ENCODE measurements around the gene MRPL20. TPM values are rescaled to one million over a fixed set of nuclear protein-coding genes. Genes with fewer than 3 reads are reported as not detected.
"Not testable (repeated sequence)": the region's sequence is repeated elsewhere in the genome, so short reads cannot be mapped to it uniquely, and the experiment has no call there.

MRPL20 gene
- total and polyA plus RNA-seq, 2 donors (not counting 1 experiment from before 2014, with no cell fraction given), result 81.7 to 150 TPM

- Histone ChIP-seq H3K27ac (ENCODE audit: insufficient read depth, low read length) (no peak overlapping the region), H4K20me1 (ENCODE audit: control insufficient read depth, extremely low read depth, insufficient read depth, low read length) (no peaks in the 10 kb centered on the region), H3K79me2 (ENCODE audit: control insufficient read depth, insufficient read depth, low read length) (no peaks in the 10 kb centered on the region), H3K4me2 (ENCODE audit: extremely low read depth, insufficient read depth, low read length) (no peak overlapping the region), H3K36me3 (ENCODE audit: control insufficient read depth, insufficient read depth, low read length) (no peaks in the 10 kb centered on the region), H3K4me3 (replicated peaks in 1 of 4; ENCODE audit: control extremely low read depth in 1 of 4, insufficient read depth in 1 of 4, low read depth in 3 of 4, low read length in 4 of 4) (no peak overlapping the region), H3K27me3 (ENCODE audit: control insufficient read depth, insufficient read depth, low read length) (no peaks in the 10 kb centered on the region), H3K4me1 (ENCODE audit: control insufficient read depth, extremely low read depth, insufficient read depth, low read length) (no peaks in the 10 kb centered on the region), H2AFZ (ENCODE audit: low read length) (no peak overlapping the region), H3K9me3 (ENCODE audit: control insufficient read depth, insufficient read depth, low read depth, low read length) (no peaks in the 10 kb centered on the region), H3K9ac (ENCODE audit: insufficient read depth, low read length) (no peak overlapping the region)
- DNase-seq (ENCODE audit: low read depth in 2 of 2), result no peak
- no peak for TF ChIP-seq EZH2 (IDR thresholded peaks at IDR 0.05; ENCODE audit: low read length, missing control alignments)
- TF ChIP-seq, protein P1, sequence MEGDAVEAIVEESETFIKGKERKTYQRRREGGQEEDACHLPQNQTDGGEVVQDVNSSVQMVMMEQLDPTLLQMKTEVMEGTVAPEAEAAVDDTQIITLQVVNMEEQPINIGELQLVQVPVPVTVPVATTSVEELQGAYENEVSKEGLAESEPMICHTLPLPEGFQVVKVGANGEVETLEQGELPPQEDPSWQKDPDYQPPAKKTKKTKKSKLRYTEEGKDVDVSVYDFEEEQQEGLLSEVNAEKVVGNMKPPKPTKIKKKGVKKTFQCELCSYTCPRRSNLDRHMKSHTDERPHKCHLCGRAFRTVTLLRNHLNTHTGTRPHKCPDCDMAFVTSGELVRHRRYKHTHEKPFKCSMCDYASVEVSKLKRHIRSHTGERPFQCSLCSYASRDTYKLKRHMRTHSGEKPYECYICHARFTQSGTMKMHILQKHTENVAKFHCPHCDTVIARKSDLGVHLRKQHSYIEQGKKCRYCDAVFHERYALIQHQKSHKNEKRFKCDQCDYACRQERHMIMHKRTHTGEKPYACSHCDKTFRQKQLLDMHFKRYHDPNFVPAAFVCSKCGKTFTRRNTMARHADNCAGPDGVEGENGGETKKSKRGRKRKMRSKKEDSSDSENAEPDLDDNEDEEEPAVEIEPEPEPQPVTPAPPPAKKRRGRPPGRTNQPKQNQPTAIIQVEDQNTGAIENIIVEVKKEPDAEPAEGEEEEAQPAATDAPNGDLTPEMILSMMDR (conservative IDR thresholded peaks at IDR 0.05 in 1 of 2, IDR thresholded peaks at IDR 0.05 in 1 of 2; ENCODE audit: low read depth in 1 of 2, low read length in 2 of 2), result no peak
Observed at GRCh38 chr1:1455366-1455884, 48.3 kb upstream of the MRPL20 start.

GRCh38 chr1:1454286-1455056 lies 47.4 kb upstream of the MRPL20 start:
- DNase-seq (ENCODE audit: low read depth in 2 of 2); H2AFZ ChIP-seq (ENCODE audit: low read length); H4K20me1 ChIP-seq (ENCODE audit: control insufficient read depth, extremely low read depth, insufficient read depth, low read length); H3K9ac ChIP-seq (ENCODE audit: insufficient read depth, low read length); H3K9me3 ChIP-seq (ENCODE audit: control insufficient read depth, insufficient read depth, low read depth, low read length); H3K4me1 ChIP-seq (ENCODE audit: control insufficient read depth, extremely low read depth, insufficient read depth, low read length); H3K79me2 ChIP-seq (ENCODE audit: control insufficient read depth, insufficient read depth, low read length); H3K4me3 ChIP-seq (replicated peaks in 1 of 4; ENCODE audit: control extremely low read depth in 1 of 4, insufficient read depth in 1 of 4, low read depth in 3 of 4, low read length in 4 of 4); H3K4me2 ChIP-seq (ENCODE audit: extremely low read depth, insufficient read depth, low read length); H3K36me3 ChIP-seq (ENCODE audit: control insufficient read depth, insufficient read depth, low read length); H3K27ac ChIP-seq (ENCODE audit: insufficient read depth, low read length); H3K27me3 ChIP-seq (ENCODE audit: control insufficient read depth, insufficient read depth, low read length): not testable (repeated sequence)

DNA sequence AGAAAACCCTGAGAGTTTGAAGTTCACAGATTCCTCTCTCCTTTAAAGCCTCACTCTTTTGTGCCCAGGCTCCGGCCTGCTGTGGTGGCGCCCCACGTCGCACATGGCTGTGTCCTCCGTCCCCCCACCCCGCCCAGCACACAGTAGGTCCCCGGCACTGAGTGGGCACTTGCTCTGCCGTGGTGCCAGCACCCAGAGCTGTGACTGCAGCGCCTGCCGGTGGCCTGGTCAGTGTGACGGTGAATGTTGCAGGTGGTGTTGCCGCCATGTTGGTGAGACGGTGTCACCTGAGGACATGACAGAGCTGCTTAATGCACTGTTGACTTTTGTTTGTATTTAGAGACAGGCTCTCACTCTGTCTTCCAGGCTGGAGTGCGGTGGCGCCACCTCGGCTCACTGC lies 45.8 kb upstream of the MRPL20 start:
- H3K9me3 ChIP-seq (ENCODE audit: control insufficient read depth, insufficient read depth, low read depth, low read length), result no peaks in the 10 kb centered on the region
- no peak overlapping the region for H3K4me3 ChIP-seq (replicated peaks in 1 of 4; ENCODE audit: control extremely low read depth in 1 of 4, insufficient read depth in 1 of 4, low read depth in 3 of 4, low read length in 4 of 4)
- H3K36me3 ChIP-seq (ENCODE audit: control insufficient read depth, insufficient read depth, low read length), result no peaks in the 10 kb centered on the region
- no peak overlapping the region for H3K27ac ChIP-seq (ENCODE audit: insufficient read depth, low read length)
- no peak overlapping the region for H3K4me2 ChIP-seq (ENCODE audit: extremely low read depth, insufficient read depth, low read length)
- no peaks in the 10 kb centered on the region for H3K4me1 ChIP-seq (ENCODE audit: control insufficient read depth, extremely low read depth, insufficient read depth, low read length)
- H3K9ac ChIP-seq (ENCODE audit: insufficient read depth, low read length), result no peak overlapping the region
- H3K79me2 ChIP-seq (ENCODE audit: control insufficient read depth, insufficient read depth, low read length), result no peaks in the 10 kb centered on the region
- TF ChIP-seq, protein P1 (conservative IDR thresholded peaks at IDR 0.05 in 1 of 2, IDR thresholded peaks at IDR 0.05 in 1 of 2; ENCODE audit: low read depth in 1 of 2, low read length in 2 of 2), result no peak
- no peak for TF ChIP-seq EZH2 (IDR thresholded peaks at IDR 0.05; ENCODE audit: low read length, missing control alignments)
- H3K27me3 ChIP-seq (ENCODE audit: control insufficient read depth, insufficient read depth, low read length), result no peaks in the 10 kb centered on the region
- H4K20me1 ChIP-seq (ENCODE audit: control insufficient read depth, extremely low read depth, insufficient read depth, low read length), result no peaks in the 10 kb centered on the region
- no peak overlapping the region for H2AFZ ChIP-seq (ENCODE audit: low read length)
- no peak for DNase-seq (ENCODE audit: low read depth in 2 of 2)

GRCh38 chr1:1452365-1452739 lies 45.3 kb upstream of the MRPL20 start:
- not testable (repeated sequence) for H3K9me3 ChIP-seq (ENCODE audit: control insufficient read depth, insufficient read depth, low read depth, low read length)

More at GRCh38 chr1:1452365-1452739, 45.3 kb upstream of the MRPL20 start:
- not testable (repeated sequence) for H3K27ac ChIP-seq (ENCODE audit: insufficient read depth, low read length); H3K4me3 ChIP-seq (replicated peaks in 1 of 4; ENCODE audit: control extremely low read depth in 1 of 4, insufficient read depth in 1 of 4, low read depth in 3 of 4, low read length in 4 of 4); H3K4me2 ChIP-seq (ENCODE audit: extremely low read depth, insufficient read depth, low read length); H3K4me1 ChIP-seq (ENCODE audit: control insufficient read depth, extremely low read depth, insufficient read depth, low read length); H3K79me2 ChIP-seq (ENCODE audit: control insufficient read depth, insufficient read depth, low read length); H2AFZ ChIP-seq (ENCODE audit: low read length); H3K27me3 ChIP-seq (ENCODE audit: control insufficient read depth, insufficient read depth, low read length); H3K9ac ChIP-seq (ENCODE audit: insufficient read depth, low read length); H4K20me1 ChIP-seq (ENCODE audit: control insufficient read depth, extremely low read depth, insufficient read depth, low read length); H3K36me3 ChIP-seq (ENCODE audit: control insufficient read depth, insufficient read depth, low read length); DNase-seq (ENCODE audit: low read depth in 2 of 2)

All from fibroblast of lung (primary cell).